ENCODE measurements around the gene VPS72. TPM values are rescaled to one million over a fixed set of nuclear protein-coding genes. Genes with fewer than 3 reads are reported as not detected.

Gene VPS72
- total RNA-seq, 1 experiment from 2014 or later = 80.1 TPM

DNA sequence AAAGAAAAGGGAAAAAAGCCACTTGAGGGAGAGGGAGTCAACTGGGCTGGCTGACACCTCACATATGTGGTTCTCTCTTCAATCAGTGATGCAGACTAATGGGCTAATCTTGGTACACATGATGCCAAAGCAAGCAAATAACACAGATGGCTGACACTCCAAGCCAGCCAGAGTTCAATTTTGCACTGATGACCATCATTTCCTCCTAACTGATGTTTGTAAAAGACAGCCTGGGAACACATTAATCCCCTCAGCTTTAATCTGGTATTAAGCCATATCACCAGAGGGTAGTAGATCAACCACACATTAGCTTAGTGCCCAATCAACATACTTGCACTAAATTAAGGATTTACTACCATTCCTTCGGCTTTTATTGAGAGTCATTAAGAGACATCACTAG is 2.8 kb downstream of the VPS72 start:
- peaks cover 47% of the 10 kb centered on the region for H3K36me3 Mint-ChIP-seq (ENCODE audit: insufficient read depth, unreplicated experiment)
- CTCF ChIA-PET = no interaction called here
- TF ChIP-seq, protein P1, sequence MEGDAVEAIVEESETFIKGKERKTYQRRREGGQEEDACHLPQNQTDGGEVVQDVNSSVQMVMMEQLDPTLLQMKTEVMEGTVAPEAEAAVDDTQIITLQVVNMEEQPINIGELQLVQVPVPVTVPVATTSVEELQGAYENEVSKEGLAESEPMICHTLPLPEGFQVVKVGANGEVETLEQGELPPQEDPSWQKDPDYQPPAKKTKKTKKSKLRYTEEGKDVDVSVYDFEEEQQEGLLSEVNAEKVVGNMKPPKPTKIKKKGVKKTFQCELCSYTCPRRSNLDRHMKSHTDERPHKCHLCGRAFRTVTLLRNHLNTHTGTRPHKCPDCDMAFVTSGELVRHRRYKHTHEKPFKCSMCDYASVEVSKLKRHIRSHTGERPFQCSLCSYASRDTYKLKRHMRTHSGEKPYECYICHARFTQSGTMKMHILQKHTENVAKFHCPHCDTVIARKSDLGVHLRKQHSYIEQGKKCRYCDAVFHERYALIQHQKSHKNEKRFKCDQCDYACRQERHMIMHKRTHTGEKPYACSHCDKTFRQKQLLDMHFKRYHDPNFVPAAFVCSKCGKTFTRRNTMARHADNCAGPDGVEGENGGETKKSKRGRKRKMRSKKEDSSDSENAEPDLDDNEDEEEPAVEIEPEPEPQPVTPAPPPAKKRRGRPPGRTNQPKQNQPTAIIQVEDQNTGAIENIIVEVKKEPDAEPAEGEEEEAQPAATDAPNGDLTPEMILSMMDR (IDR thresholded peaks at IDR 0.05; ENCODE audit: insufficient read depth in 1 of 2, low read depth in 1 of 2, low read length in 1 of 2, severe bottlenecking in 1 of 2, unreplicated experiment in 1 of 2) = no peak
- H3K27ac Mint-ChIP-seq (ENCODE audit: unreplicated experiment) = no peak overlapping the region
- POLR2A ChIA-PET = no interaction called here
- Histone ChIP-seq H3K4me3 (ENCODE audit: low read depth, low read length) (no peak overlapping the region), H3K27me3 (replicated peaks; ENCODE audit: control insufficient read depth, insufficient read depth, low read length) (no peaks in the 10 kb centered on the region), H3K4me1 (0 out of 2 replicates have a peak, but pooled peaks cover 9% of the 10 kb centered on the region), H3K36me3 (ENCODE audit: control insufficient read depth, insufficient read depth, low read length) (peaks cover 2% of the 10 kb centered on the region; the same call in 1 of the 2 replicates), H3K9me3 (no peaks in the 10 kb centered on the region)
- intact Hi-C loops (cut with micrococcal nuclease; ENCODE audit: unreplicated experiment) = no loop called here
- no peak overlapping the region for H3K4me3 Mint-ChIP-seq (ENCODE audit: unreplicated experiment)
- no TSS peak for BruUV-seq (replicated peaks)
- H3K4me1 Mint-ChIP-seq (ENCODE audit: low read depth, unreplicated experiment) = peaks cover 8% of the 10 kb centered on the region
- no peak for DNase-seq
- H3K27me3 Mint-ChIP-seq (ENCODE audit: insufficient read depth, unreplicated experiment) = no peaks in the 10 kb centered on the region
- no peaks in the 10 kb centered on the region for H3K9me3 Mint-ChIP-seq (ENCODE audit: unreplicated experiment)

DNA sequence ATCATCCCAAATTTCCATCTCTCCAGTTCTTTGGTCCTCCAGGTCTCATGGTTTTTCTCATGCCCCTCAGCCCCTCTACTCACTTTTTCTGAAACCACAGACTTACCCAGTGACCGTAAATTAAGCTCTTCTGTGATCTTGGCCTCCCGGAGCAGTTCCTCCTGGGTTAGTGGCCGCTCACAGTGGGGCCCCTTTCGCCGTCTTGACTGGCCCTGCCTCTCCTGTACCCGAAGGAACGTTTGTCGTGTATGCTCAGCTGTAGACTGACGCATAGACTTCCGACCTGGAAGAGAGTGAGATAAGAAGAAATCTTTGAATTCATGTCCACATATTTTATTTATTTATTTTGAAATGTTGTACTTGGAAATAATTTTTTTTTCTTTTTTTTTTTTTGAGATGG is 5.8 kb downstream of the VPS72 start:
- H3K4me1 Mint-ChIP-seq (ENCODE audit: low read depth, unreplicated experiment) = peaks cover 8% of the 10 kb centered on the region
- H3K9me3 Mint-ChIP-seq (ENCODE audit: unreplicated experiment) = no peaks in the 10 kb centered on the region
- H3K4me3 ChIP-seq (ENCODE audit: low read depth, low read length) = no peak overlapping the region
- POLR2A ChIA-PET = no interaction called here
- H3K36me3 Mint-ChIP-seq (ENCODE audit: insufficient read depth, unreplicated experiment) = peaks cover 59% of the 10 kb centered on the region
- H3K4me3 Mint-ChIP-seq (ENCODE audit: unreplicated experiment) = no peak overlapping the region
- H3K9me3 ChIP-seq = no peaks in the 10 kb centered on the region
- intact Hi-C loops (cut with micrococcal nuclease; ENCODE audit: unreplicated experiment) = no loop called here
- CTCF ChIA-PET = interaction anchor here (0.7 kb wide), 1 partner anchor 16 kb away, joined by 4 read pairs; no protein-coding TSS in a partner anchor
- TF ChIP-seq, protein P1 (IDR thresholded peaks at IDR 0.05; ENCODE audit: insufficient read depth in 1 of 2, low read depth in 1 of 2, low read length in 1 of 2, severe bottlenecking in 1 of 2, unreplicated experiment in 1 of 2) = no peak
- DNase-seq = no peak
- no peak overlapping the region for H3K27ac Mint-ChIP-seq (ENCODE audit: unreplicated experiment)
- peaks cover 2% of the 10 kb centered on the region for H3K36me3 ChIP-seq (ENCODE audit: control insufficient read depth, insufficient read depth, low read length)
- H3K27me3 ChIP-seq (replicated peaks; ENCODE audit: control insufficient read depth, insufficient read depth, low read length) = no peaks in the 10 kb centered on the region
- H3K27me3 Mint-ChIP-seq (ENCODE audit: insufficient read depth, unreplicated experiment) = no peaks in the 10 kb centered on the region
- no TSS peak for BruUV-seq (replicated peaks)
- 0 out of 2 replicates have a peak, but pooled peaks cover 8% of the 10 kb centered on the region for H3K4me1 ChIP-seq

DNA sequence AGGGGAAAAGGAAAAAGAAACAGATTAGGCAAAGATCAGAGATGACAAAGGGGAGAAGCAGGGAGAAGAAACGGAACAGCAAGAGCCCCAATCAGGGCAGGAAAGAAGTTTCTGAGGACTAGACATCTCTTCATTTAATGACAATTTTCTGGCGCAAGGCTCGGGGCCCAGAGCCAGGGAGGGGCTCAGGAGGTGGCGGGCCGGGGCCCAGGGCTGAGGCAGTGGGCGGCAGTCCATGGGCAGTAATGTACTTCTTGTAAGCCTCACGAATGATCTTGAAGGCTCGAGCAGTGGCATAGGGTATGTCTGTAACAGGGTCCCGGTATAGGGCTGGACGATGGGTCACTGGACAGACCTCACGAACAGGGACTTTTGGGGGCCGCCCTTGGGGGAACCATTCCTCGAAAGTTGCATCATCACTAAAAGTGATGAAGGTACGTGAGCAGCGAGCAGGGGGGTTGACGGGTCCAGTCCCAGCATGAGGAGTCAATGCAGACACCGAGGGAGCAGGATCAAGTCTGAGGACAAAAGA is 13.4 kb downstream of the VPS72 start:
- TF ChIP-seq, protein P1 (IDR thresholded peaks at IDR 0.05; ENCODE audit: insufficient read depth in 1 of 2, low read depth in 1 of 2, low read length in 1 of 2, severe bottlenecking in 1 of 2, unreplicated experiment in 1 of 2) = no peak
- H3K27ac Mint-ChIP-seq (ENCODE audit: unreplicated experiment) = no peak overlapping the region
- no peaks in the 10 kb centered on the region for H3K9me3 Mint-ChIP-seq (ENCODE audit: unreplicated experiment)
- H3K36me3 Mint-ChIP-seq (ENCODE audit: insufficient read depth, unreplicated experiment) = peaks cover 41% of the 10 kb centered on the region
- intact Hi-C loops (cut with micrococcal nuclease; ENCODE audit: unreplicated experiment) = no loop called here
- CTCF ChIA-PET = interaction anchor here (1.0 kb wide), 1 partner anchor 77 kb away, joined by 4 read pairs; no protein-coding TSS in a partner anchor
- H3K4me3 Mint-ChIP-seq (ENCODE audit: unreplicated experiment) = no peak overlapping the region
- no peaks in the 10 kb centered on the region for H3K4me1 Mint-ChIP-seq (ENCODE audit: low read depth, unreplicated experiment)
- H3K27me3 Mint-ChIP-seq (ENCODE audit: insufficient read depth, unreplicated experiment) = no peaks in the 10 kb centered on the region
- H3K27me3 ChIP-seq (replicated peaks; ENCODE audit: control insufficient read depth, insufficient read depth, low read length) = no peaks in the 10 kb centered on the region
- POLR2A ChIA-PET = no interaction called here
- DNase-seq = no peak
- H3K4me1 ChIP-seq = no peaks in the 10 kb centered on the region
- BruUV-seq (replicated peaks) = no TSS peak
- H3K4me3 ChIP-seq (ENCODE audit: low read depth, low read length) = no peak overlapping the region
- peaks cover 2% of the 10 kb centered on the region for H3K36me3 ChIP-seq (ENCODE audit: control insufficient read depth, insufficient read depth, low read length)
- no peaks in the 10 kb centered on the region for H3K9me3 ChIP-seq
